HEK293T (cell line): ENCODE measurements around the gene INTS7.
"Not testable (repeated sequence)": the region's sequence is repeated elsewhere in the genome, so short reads cannot be mapped to it uniquely, and the experiment has no call there.

Experiments used
- CTCF ChIA-PET: fragments of 350-600 bp; formaldehyde crosslinking; extraction: SDS; loops from one replicate; lab custom pipeline; 2021; ENCODE audit warnings: antibody characterized with exemption, inconsistent platforms; lab: Yijun Ruan, JAX
- POLR2A ChIA-PET: fragments of 350-600 bp; formaldehyde crosslinking; extraction: SDS; loops from one replicate; lab custom pipeline; 2020; ENCODE audit warnings: antibody characterized with exemption, inconsistent platforms; lab: Yijun Ruan, JAX
- DNase-seq: peaks from one replicate; pipeline ENCODE4 v3.0.0; 2012; ENCODE audit warnings: mixed read lengths; ENCODE audit errors: extremely low spot score
- ARNT ChIP-seq: fragments of 450-650 bp; IDR thresholded peaks from 2 replicates; pipeline ENCODE4 v1.6.1; 2017; ENCODE audit warnings: mild to moderate bottlenecking
- BHLHE40 ChIP-seq: fragments of 450-650 bp; IDR thresholded peaks from 2 replicates; pipeline ENCODE4 v1.6.1; 2016; ENCODE audit warnings: mild to moderate bottlenecking, moderate library complexity, borderline replicate concordance
- CTBP1 ChIP-seq: fragments of 450-650 bp; IDR thresholded peaks from 2 replicates; pipeline ENCODE4 v1.6.1; 2016; ENCODE audit warnings: borderline replicate concordance
- ELF4 ChIP-seq: fragments of 450-650 bp; IDR thresholded peaks from 2 replicates; pipeline ENCODE4 v1.6.1; 2017; ENCODE audit warnings: antibody characterized with exemption
- FOXA1 ChIP-seq: fragments of 450-650 bp; IDR thresholded peaks from 2 replicates; pipeline ENCODE4 v1.6.1; 2016; ENCODE audit warnings: mild to moderate bottlenecking
- FOXK2 ChIP-seq: fragments of 450-650 bp; IDR thresholded peaks from 2 replicates; pipeline ENCODE4 v1.6.1; 2016; ENCODE audit warnings: mild to moderate bottlenecking
- FOXM1 ChIP-seq: fragments of 450-650 bp; IDR thresholded peaks from 2 replicates; pipeline ENCODE4 v1.6.1; 2017; ENCODE audit warnings: mild to moderate bottlenecking, borderline replicate concordance
- HDGF ChIP-seq: fragments of 450-650 bp; IDR thresholded peaks from 2 replicates; pipeline ENCODE4 v1.6.1; 2017; ENCODE audit warnings: antibody characterized with exemption, borderline replicate concordance
- L3MBTL2 ChIP-seq: fragments of 450-650 bp; conservative IDR thresholded peaks from 2 replicates; pipeline ENCODE4 v1.6.1; 2016; ENCODE audit warnings: mild to moderate bottlenecking
- LEF1 ChIP-seq: fragments of 450-650 bp; IDR thresholded peaks from 2 replicates; pipeline ENCODE4 v1.6.1; 2017; ENCODE audit warnings: mild to moderate bottlenecking, borderline replicate concordance
- NFRKB ChIP-seq: fragments of 450-650 bp; IDR thresholded peaks from 2 replicates; pipeline ENCODE4 v1.6.1; 2016; ENCODE audit warnings: mild to moderate bottlenecking, moderate library complexity
- PKNOX1 ChIP-seq: fragments of 450-650 bp; IDR thresholded peaks from 2 replicates; pipeline ENCODE4 v1.6.1; 2016
- SP1 ChIP-seq: fragments of 450-650 bp; IDR thresholded peaks from 2 replicates; pipeline ENCODE4 v1.6.1; 2017
- SUZ12 ChIP-seq: fragments of 450-650 bp; IDR thresholded peaks from 2 replicates; pipeline ENCODE4 v1.6.1; 2016; ENCODE audit warnings: mild to moderate bottlenecking
- TARDBP ChIP-seq: fragments of 450-650 bp; IDR thresholded peaks from 2 replicates; pipeline ENCODE4 v1.6.1; 2016
- ZNF384 ChIP-seq: fragments of 450-650 bp; IDR thresholded peaks from 2 replicates; pipeline ENCODE4 v1.6.1; 2016

The INTS7 gene

GRCh38 chr1:211944733-211945500 lies 90.4 kb downstream of the INTS7 start:
- POLR2A ChIA-PET: no interaction called here
- TF ChIP-seq PKNOX1: no peak
- no peak for TF ChIP-seq FOXA1
- TF ChIP-seq ZNF384: no peak
- TF ChIP-seq L3MBTL2: no peak
- no peak for TF ChIP-seq NFRKB
- no peak for TF ChIP-seq BHLHE40
- TF ChIP-seq ARNT: no peak
- no peak for TF ChIP-seq TARDBP
- no peak for TF ChIP-seq HDGF
- TF ChIP-seq LEF1: no peak
- no peak for TF ChIP-seq FOXM1
- TF ChIP-seq FOXK2: no peak
- DNase-seq: no peak
- CTCF ChIA-PET: interaction anchor here (0.6 to 2.0 kb wide), 4 partner anchors 14 to 247 kb away, joined by 3 to 5 read pairs (median 4); no protein-coding TSS in a partner anchor

- POLR2A ChIA-PET: no interaction called here
- CTCF ChIA-PET: no interaction called here
- no peak for DNase-seq
- no peak for TF ChIP-seq PKNOX1
- no peak for TF ChIP-seq ARNT
- no peak for TF ChIP-seq NFRKB
- TF ChIP-seq BHLHE40: no peak
- TF ChIP-seq SUZ12: no peak
- TF ChIP-seq ELF4: no peak
- TF ChIP-seq L3MBTL2: no peak
- TF ChIP-seq SP1: no peak
- no peak for TF ChIP-seq FOXK2
- no peak for TF ChIP-seq FOXA1
- no peak for TF ChIP-seq HDGF
Measured at GRCh38 chr1:211942583-211942982, 92.8 kb downstream of the INTS7 start.

GRCh38 chr1:211939876-211940468 lies 95.4 kb downstream of the INTS7 start:
- ChIA-PET CTCF (no interaction called here), POLR2A (no interaction called here)
- TF ChIP-seq BHLHE40 (no peak), HDGF (no peak), LEF1 (no peak), SP1 (no peak), FOXA1 (no peak), ZNF384 (no peak), SUZ12 (no peak), TARDBP (no peak), ARNT (no peak), ELF4 (no peak), PKNOX1 (no peak), FOXM1 (no peak), L3MBTL2 (no peak), FOXK2 (no peak), NFRKB (no peak), CTBP1 (no peak)
- DNase-seq: no peak

GRCh38 chr1:211938561-211938997 lies 96.8 kb downstream of the INTS7 start:
- CTCF ChIA-PET: no interaction called here
- TF ChIP-seq ZNF384: no peak
- no peak for TF ChIP-seq PKNOX1
- TF ChIP-seq CTBP1: no peak
- no peak for TF ChIP-seq BHLHE40
- TF ChIP-seq SP1: no peak
- TF ChIP-seq LEF1: no peak
- TF ChIP-seq L3MBTL2: no peak
- TF ChIP-seq FOXA1: no peak
- no peak for TF ChIP-seq ARNT
- DNase-seq: no peak
- POLR2A ChIA-PET: no interaction called here

GRCh38 chr1:211937422-211937821 lies 97.9 kb downstream of the INTS7 start:
- POLR2A ChIA-PET, CTCF ChIA-PET, DNase-seq: not testable (repeated sequence)

- DNase-seq: no peak
- no peak for TF ChIP-seq HDGF
- no peak for TF ChIP-seq BHLHE40
- no peak for TF ChIP-seq SUZ12
- no peak for TF ChIP-seq ELF4
- no peak for TF ChIP-seq LEF1
- TF ChIP-seq FOXA1: no peak
- no peak for TF ChIP-seq SP1
- TF ChIP-seq ZNF384: no peak
- no peak for TF ChIP-seq FOXK2
- no peak for TF ChIP-seq NFRKB
- TF ChIP-seq L3MBTL2: no peak
- no peak for TF ChIP-seq ARNT
- no peak for TF ChIP-seq CTBP1
- no peak for TF ChIP-seq PKNOX1
- TF ChIP-seq FOXM1: no peak
- no peak for TF ChIP-seq TARDBP
- ChIA-PET CTCF (no interaction called here), POLR2A (no interaction called here)
Measured at GRCh38 chr1:211935448-211935970, 99.8 kb downstream of the INTS7 start.
